GM20000 (cell line): ENCODE results near the gene MAL.

Experiments used
- DNase-seq: peaks from one replicate; pipeline ENCODE4 v3.0.0; 2012; ENCODE audit warnings: low spot score
- TF ChIP-seq, protein P1 (sequence below): IDR thresholded peaks from 2 replicates; pipeline ENCODE4 v1.5.1; 2012; ENCODE audit warnings: mild to moderate bottlenecking, control low read depth; ENCODE audit errors: extremely low read depth, missing control alignments

The MAL gene

GRCh38 chr2:94997981-94998930, 27.3 kb upstream of the MAL start:
- TF ChIP-seq, protein P1, sequence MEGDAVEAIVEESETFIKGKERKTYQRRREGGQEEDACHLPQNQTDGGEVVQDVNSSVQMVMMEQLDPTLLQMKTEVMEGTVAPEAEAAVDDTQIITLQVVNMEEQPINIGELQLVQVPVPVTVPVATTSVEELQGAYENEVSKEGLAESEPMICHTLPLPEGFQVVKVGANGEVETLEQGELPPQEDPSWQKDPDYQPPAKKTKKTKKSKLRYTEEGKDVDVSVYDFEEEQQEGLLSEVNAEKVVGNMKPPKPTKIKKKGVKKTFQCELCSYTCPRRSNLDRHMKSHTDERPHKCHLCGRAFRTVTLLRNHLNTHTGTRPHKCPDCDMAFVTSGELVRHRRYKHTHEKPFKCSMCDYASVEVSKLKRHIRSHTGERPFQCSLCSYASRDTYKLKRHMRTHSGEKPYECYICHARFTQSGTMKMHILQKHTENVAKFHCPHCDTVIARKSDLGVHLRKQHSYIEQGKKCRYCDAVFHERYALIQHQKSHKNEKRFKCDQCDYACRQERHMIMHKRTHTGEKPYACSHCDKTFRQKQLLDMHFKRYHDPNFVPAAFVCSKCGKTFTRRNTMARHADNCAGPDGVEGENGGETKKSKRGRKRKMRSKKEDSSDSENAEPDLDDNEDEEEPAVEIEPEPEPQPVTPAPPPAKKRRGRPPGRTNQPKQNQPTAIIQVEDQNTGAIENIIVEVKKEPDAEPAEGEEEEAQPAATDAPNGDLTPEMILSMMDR = no peak
- no peak for DNase-seq

DNA sequence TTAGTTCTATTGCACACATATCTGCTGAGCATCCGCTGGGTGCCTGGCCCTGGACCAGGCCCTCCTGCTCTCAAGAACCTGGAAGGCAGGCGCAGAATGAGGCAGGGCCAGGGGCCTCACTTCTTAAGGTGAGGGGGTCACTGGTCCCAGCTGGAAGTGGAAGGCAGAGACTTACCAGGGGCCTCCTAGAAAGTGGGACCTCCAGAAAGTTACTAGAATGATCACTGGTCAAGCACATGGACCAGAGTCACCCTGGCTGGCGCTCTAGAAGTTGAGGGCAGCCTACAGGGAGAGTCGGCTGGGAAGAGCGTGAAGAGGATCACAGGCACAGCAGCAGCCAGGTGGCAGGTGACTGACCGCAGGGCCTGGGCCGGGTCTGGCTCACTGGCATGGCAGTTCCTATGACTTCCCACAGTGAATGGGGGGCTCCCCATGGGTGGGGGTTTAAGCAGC, 26.1 kb upstream of the MAL start:
- no peak for DNase-seq
- TF ChIP-seq, protein P1 = no peak

- TF ChIP-seq, protein P1 = no peak
Measured at GRCh38 chr2:95001051-95001562, 24.4 kb upstream of the MAL start.

DNA sequence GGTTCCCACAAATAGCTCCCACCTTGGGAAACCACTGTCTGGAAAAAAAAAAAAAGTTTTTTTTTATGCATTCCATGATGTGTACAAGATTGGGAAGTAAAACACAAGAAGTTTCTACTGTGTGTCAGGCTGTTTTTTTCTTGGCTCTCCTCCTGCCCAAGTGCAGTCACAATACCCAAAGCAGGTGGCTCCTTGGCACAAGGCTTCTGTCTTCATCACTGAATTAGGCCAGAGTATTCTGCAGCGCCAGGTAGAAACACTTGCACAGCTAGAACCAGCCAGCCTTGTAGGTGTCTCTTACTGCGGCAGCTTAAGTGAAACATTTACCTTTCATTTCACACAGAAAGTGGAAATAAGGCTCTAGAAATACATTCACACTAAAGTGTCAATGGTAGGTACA, 23.8 kb upstream of the MAL start:
- TF ChIP-seq, protein P1 = no peak
- DNase-seq = no peak

More at GRCh38 chr2:95001051-95001562, 24.4 kb upstream of the MAL start:
- no peak for DNase-seq

DNA sequence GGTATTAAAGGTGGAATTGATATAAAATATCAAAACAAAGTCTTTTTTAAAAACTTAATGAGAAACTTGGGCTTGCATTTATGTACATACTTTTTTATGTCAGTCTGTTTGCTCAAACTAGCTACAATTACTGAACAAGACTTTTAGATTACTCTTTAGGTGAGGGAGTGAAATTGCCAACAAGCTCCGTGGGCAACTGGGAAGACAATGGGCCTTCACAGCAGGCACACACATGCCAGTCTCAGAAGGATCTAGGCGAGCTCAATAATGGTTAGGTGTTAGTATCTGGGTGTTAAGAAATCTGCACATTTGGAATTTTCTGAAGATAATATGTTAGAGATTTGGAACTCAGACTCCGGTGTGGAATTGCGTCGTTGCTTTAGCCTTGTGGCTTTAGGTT, 23.0 kb upstream of the MAL start:
- TF ChIP-seq, protein P1 = no peak
- DNase-seq = no peak

DNA sequence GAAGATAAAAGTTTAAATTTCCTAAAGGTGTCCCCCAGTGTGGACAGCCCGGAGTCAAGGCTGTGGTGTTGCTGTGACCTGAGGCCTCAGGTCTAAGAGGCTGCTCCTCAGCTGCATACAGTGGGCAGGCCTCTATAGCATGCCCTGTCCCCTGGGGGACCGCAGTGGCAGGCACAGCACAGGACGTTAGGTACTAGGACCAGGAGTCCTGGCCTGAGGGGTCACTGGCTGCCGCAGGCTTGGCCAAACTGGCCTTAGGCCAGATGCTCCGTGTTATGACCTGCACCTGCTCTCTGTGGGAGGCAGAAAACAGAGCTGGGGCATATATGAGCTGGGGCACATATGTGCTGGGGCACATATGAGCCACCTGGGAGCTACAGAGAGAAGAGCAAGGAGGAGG, 21.2 kb upstream of the MAL start:
- DNase-seq = no peak
- TF ChIP-seq, protein P1 = no peak

DNA sequence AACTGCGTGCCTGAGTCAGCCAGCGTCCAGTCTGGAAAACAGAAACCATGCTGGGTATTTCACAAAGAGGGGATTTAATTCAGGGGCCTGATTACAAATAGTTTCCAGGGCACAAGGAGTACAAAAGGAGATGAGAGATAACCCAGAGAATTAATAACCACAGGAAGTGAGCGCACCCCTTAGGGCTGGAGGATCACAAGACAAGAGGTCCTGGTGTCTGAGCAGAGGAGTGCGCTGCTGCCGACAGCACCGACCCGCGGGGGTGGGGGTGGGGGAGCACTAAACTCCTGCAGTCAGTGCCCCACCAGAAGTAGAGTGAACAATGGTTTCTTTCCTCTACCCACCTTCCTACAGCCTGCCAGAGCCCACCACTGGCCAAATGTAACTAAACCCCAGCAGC, 20.8 kb upstream of the MAL start:
- no peak for DNase-seq

More for the DNA sequence above, 20.8 kb upstream of the MAL start:
- TF ChIP-seq, protein P1 = no peak
